ENCODE measurements around the gene CNBP.

CNBP gene

DNA sequence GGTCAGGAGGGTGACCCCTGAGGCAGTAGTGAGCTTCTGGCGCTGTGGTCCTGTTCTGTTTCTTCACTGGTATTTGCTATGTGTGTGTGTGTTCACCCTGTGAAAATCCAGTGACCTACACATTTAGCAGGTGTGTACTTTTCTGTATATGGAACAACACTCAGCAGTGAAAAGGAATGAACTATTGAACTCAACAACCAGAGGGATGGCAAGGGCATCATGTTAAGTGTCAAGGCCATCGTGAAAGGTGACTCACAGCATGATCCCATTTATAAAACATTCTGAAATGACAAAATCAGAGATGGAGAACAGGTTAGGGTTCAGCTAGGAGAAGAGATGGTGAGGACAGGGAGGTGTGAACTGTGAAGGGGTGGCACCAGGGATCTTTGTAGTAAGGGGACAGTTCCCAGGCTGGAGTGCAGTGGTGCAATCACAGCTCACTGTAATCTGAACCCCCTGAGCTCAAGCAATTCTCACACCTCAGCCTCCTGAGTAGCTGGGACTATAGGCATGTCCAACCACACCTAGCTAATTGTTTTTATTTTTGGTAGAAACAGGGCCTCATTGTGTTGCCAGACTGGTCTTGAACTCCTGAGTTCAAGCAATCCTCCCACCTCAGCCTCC is 52.1 kb downstream of the CNBP start:
- DNase-seq (ENCODE audit: low read depth, low spot score) = no peak

DNA sequence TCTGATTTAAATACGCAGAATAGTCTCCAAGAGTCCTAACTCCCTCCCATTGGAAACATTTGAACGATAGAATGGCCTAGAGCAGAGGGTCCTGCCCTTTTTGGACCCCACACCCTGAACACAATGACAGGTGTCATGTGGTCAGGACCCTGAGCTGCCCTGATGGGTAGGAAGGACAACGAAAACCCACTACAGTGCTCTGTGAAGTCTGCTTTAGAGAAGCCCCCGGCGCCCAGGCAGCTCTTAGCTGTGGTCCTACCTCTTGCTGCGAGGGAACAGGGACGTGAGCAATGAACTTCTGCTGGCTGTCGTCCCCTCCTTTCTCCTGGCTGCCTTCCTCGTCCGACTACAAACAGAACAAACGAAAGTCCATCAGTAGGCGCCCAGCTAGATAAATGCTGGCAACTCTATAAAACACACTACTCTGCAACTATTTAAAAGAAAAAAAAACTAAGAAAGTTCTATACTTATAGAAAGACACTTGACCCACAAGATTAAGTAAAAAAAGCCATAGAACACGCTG is 53.3 kb downstream of the CNBP start:
- DNase-seq (ENCODE audit: low read depth, low spot score) = no peak

DNA sequence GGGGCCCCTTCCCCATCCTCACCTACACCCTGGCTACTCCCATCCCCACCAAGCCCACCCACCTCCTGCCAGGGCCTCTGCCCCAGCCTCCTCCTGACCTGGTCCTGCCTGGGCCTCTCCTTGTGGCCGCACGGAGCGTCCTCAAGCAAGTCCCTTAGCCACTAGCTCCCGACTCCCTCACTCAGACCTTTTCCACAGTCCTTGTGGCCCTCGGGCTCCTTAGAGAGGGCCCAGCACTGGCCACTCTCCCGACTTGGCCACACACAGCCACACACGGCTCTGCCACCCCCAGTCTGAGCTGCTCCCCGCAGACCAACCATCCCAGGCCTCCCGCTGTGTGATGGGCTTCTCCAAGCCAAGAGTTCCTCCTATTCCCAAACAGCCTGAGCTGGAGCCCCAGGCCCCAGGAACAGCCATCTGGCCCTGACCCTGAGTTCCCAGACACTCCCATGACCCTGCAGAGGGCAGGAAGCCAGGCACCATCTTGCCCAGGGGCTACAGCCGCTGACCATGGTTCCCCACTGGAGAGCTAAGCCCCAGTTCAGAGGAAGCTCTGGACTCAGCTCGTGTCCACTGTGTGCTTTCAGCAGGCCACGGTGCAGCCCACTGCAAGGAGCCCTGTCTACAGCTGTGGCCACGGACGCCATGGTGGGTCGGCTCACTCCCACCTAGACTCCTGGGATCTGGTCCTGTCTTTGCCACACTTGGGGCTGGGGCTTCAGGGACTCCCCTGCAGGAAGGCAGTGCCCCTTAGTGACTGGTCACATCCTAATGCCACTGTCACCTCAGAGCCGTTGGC is 55.1 kb downstream of the CNBP start:
- DNase-seq (ENCODE audit: low read depth, low spot score) = no peak

DNA sequence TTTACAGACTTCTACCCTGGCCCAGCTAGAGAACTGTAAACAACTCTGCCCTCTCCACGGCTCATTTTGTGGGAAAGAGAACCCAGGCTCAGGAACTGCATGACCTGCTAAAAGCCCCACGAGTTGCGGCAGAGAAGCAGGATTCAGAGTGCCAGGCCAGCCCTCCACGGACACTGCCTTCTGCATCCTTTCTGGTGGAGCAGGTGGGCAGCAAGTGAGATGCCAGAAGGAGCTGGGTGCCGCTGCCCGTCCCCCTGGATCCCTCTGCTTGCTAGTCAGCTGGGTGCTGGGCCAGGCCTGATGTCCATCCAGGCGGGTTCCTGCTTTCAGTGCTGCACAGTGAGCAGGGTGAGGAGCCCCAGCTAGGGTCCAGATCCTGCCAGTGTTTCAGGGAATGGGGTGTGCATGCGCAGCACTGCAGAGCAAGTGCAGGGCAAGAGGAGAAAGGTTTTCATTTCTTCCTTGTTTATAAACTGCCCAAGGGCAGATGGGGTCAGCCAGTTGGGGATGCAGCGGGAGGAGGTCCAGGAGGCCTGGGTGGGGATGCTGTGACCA is 56.9 kb downstream of the CNBP start:
- DNase-seq (ENCODE audit: low read depth, low spot score) = no peak

DNA sequence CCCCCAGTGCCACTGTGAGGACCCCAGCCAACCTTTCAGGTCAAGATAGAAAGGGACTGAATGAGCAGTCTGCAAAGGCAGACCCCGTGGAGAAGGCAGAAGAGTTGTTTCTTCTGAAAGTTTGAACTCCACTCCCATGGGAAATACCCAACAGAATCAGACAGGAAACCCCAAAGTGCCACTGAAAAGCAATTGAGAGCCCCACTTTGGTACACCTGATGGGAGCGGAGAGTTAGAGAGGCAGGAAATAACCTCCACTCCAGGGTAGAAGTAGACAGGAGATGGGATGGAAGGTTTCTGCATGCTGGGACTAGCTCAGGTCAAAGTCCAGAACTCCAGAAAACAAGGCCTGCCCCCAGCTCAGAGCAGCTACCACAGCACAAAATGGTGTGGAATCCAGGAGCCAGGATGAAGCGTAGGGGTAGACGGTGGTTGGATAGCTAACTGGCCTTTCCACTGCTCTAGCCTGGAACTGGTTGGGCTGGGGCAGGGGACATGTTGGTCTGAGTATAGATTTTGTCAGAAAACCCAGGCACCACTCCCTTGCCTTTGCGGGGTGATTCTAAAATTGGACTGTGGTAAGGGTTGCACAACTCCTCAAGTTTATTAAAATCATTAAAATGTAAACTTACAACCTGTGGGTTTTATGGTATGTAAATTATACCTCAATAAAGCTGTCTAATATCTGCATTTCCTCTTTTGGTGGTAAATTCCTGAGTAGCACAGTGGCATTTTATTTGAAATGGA is 60.2 kb downstream of the CNBP start:
- no peak for DNase-seq (ENCODE audit: low read depth, low spot score)

DNA sequence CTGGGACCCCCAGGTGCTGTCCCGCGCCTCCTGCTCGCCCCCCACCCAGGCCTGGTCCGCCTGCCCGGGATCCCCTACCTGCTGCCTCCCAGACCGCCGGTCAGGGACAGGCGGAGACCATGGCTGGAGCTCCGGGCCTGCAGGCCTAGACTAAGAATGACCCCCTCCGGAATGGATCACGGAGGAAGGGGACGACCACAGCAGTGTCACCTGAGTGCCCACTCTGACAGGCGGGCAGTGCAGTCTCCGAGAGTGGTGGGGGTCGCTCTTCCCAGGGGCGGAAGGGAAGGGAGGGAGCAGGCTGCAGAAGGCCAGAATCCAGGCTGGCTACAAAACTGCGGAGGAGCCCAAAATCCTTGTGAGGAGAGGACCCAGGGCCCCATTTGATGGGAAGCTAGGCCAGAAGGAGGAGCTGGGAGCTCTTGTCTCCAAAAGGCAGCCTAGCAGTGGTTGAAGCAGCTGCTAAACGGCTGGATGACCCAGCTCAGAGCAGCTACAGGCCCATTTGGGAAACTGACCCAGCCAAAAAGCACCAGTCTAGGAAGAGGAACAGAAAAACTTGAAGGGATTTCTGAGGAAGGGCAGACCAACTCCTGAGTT is 61.2 kb downstream of the CNBP start:
- DNase-seq (ENCODE audit: low read depth, low spot score) = no peak

DNA sequence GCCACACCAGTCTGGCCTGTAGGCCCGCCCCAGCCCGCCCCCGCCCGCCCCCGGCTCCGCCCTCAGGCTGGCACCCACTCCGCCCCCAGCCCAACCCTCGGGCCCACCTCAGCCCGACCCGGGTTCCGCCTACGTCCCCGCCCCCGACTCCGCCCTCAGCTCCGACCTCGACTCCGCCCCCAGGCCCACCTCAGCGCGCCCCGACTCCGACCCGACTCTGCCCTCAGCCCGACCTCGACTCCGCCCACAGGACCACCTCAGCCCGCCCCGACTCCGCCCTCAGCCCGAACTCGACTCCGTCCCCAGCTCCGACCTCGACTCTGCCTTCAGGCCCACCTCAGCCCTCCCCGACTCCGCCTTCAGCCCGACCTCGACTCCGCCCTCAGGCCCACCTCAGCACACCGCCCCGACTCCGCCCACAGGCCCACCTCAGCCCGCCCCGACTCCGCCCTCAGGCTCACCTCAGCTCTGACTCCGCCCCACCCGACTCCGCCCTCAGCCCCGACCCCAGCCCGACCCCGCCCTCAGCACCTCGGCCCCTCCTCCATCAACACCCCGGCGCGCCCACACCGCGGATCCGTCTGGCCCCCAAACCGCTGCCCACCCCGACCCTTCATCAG is 61.8 kb downstream of the CNBP start, which contains the start of gene RAB43:
TSS of gene RAB43 (minus strand) at position 13 of the 620 bp plus-strand sequence. CDS start 315 bp downstream, outside the sequence.
- DNase-seq (ENCODE audit: low read depth, low spot score) = peak; percentile 45

DNA sequence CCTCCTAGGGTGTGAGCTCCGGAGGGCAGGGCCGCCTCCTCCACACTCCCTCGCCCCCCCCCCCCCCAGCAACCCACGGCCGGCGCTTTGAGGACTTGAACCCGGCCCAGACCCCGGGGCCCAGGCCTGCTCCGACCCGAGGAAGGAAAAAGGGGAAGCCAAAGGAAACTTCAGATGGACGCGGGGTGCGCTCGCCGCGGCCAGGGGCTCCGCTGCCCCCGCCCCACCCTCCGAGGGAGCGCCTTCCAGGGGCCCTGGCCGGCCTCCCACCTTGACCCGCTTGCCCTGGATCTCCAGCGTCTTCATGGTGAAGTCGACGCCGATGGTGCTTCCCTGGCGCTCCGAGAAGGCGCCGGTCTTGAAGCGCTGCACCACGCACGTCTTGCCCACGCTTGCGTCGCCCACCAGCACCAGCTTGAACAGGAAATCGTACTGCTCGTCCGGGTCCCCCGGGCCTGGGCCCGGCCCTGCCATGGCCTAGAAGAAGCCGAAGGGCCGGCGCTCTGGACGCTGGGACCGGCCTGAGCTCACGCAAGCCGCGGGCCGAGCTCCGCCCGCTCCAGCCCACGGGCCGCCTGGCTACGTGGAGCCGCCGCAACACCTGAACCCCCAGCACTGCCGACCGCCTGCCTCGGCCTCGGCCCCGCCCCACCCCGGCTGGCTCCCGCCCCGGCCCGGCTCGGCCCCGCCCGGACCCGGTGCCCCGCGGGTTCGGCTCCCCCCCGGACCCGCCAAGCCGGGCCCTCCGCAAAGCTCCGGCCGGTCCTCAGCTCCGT is 62.5 kb downstream of the CNBP start:
- no peak for DNase-seq (ENCODE audit: low read depth, low spot score)

DNA sequence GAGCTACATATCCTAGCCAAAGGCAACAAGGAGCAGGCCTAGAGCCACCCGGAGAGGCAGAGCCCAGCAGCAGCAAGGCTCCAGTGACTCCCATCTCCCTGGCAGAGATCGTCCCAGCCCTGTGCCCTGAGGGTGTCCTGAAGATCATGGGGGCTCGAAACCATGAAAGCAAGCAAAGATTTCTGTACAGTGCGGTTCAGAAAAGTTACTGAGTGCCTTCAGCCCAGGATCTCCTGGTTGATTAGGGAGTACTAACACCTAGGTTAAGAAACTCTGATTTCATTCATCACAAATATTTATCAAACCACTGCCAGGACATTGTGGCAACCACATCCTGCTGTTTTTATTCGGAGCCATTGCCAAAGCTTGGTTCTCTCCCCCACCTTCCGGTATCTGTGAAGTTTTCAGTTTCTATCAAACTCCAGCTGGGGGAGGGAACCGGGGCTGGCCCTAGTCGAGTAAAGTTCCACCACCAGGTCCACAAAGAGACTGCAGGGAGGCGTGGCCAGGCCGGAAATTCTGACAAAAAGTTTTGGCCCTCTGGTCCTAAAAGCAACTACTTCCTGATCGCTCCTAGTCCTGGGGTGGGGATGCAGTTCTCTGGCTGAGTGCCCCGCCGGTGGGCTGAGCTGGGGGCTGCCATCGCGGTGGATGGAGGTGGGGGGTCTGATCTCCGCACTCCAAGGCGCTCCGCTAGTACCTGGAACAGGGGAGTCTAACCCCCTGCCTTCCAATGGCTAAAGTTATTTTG is 63.3 kb downstream of the CNBP start:
- DNase-seq (ENCODE audit: low read depth, low spot score) = peak; percentile 77

DNA sequence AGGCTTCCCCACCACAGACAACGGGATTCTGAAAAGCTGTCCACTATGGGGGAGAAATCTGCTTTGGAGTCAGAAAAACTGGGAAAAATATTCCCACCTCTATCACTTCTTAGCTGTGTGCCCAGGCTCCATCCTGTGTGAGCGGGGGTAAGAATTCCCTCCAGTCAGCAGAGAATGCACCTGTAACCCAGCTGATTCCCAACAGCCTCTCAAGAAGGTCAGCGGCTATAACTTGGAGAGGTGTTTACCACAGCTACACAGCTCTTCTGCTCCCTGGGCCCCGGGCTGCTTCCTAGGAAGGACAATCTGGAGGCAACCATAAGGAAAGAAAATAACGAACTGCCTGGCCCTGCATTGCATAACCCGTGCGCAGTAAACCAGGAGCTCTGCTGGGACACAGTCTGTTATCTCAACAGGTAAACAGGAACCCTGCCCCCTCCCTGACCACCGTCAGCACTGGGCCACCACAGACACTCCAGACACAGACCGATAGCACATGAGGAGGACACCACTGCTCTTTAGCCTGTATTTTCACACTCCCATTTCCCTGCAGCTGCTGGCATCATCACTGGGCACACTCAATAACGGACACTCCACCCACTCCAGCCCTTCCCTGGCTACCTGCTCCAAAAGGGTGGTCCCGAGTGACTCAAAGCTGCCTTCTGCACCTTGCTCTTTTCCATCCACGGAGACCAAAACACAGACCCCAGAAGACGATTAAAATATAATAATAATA is 64.2 kb downstream of the CNBP start:
- DNase-seq (ENCODE audit: low read depth, low spot score) = no peak

DNA sequence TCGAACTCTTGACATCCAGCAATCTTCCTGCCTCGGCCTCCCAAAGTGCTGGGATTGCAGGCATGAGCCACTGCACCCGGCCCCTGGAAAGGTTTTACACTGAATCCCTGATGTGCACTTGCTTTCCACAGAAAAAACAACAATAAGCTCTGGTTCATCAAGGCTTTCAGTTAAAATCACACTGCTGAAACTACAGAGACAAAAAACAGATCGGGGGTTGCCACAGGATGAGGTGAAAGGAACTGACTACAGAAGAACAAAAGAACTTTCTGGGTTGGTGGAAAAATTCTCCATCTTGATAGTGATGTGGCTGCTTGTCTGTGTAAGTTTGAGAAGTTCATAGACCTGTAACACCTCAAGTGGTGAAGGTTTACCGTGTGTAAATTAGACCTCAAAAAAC is 65.0 kb downstream of the CNBP start:
- DNase-seq (ENCODE audit: low read depth, low spot score) = no peak

Measured in smooth muscle cell of the brain vasculature (primary cell).